Measurements from ENCODE around the gene CDC25B. TPM values are rescaled to one million over a fixed set of nuclear protein-coding genes. Genes with fewer than 3 reads are reported as not detected.
"Not testable (repeated sequence)": the region's sequence is repeated elsewhere in the genome, so short reads cannot be mapped to it uniquely, and the experiment has no call there.

Gene CDC25B
- total RNA-seq, 1 donor from 2014 or later, result 29.4 TPM

- no peak for DNase-seq (ENCODE audit: low spot score in 2 of 2, unreplicated experiment in 2 of 2)
- peaks cover 15% of the 10 kb centered on the region for H3K4me1 Mint-ChIP-seq
- peaks cover 1% of the 10 kb centered on the region for H3K27me3 Mint-ChIP-seq (ENCODE audit: low read depth)
- no peak overlapping the region for H3K27ac Mint-ChIP-seq
- no peak for TF ChIP-seq CTCF (IDR thresholded peaks at IDR 0.05; ENCODE audit: unreplicated experiment)
- H3K9me3 Mint-ChIP-seq, result no peaks in the 10 kb centered on the region
- no peak overlapping the region for H3K4me3 Mint-ChIP-seq
- no peaks in the 10 kb centered on the region for H3K36me3 Mint-ChIP-seq
Observed at GRCh38 chr20:3788685-3789155, 7.4 kb upstream of the CDC25B start.

- not testable (repeated sequence) for DNase-seq (ENCODE audit: low spot score in 2 of 2, unreplicated experiment in 2 of 2); H3K4me3 Mint-ChIP-seq; H3K9me3 Mint-ChIP-seq; H3K27me3 Mint-ChIP-seq (ENCODE audit: low read depth); H3K36me3 Mint-ChIP-seq; H3K27ac Mint-ChIP-seq
- H3K4me1 Mint-ChIP-seq, result peaks cover 12% of the 10 kb centered on the region
Observed at GRCh38 chr20:3789201-3789600, 6.9 kb upstream of the CDC25B start.

- H3K9me3 Mint-ChIP-seq; H3K36me3 Mint-ChIP-seq; H3K27ac Mint-ChIP-seq; H3K27me3 Mint-ChIP-seq (ENCODE audit: low read depth); H3K4me3 Mint-ChIP-seq; DNase-seq (ENCODE audit: low spot score in 2 of 2, unreplicated experiment in 2 of 2): not testable (repeated sequence)
- H3K4me1 Mint-ChIP-seq, result peaks cover 29% of the 10 kb centered on the region
Observed at GRCh38 chr20:3794168-3794567, 1.9 kb upstream of the CDC25B start.

- peaks cover 36% of the 10 kb centered on the region for H3K4me1 Mint-ChIP-seq
Observed at GRCh38 chr20:3794701-3795420, 1.2 kb upstream of the CDC25B start.

GRCh38 chr20:3796477-3797225, 541 bp downstream of the CDC25B start:
- no peak overlapping the region for H3K27ac Mint-ChIP-seq
- H3K4me1 Mint-ChIP-seq, result peaks cover 44% of the 10 kb centered on the region
- no peaks in the 10 kb centered on the region for H3K27me3 Mint-ChIP-seq (ENCODE audit: low read depth)
- no peaks in the 10 kb centered on the region for H3K9me3 Mint-ChIP-seq
- DNase-seq (ENCODE audit: low spot score in 2 of 2, unreplicated experiment in 2 of 2), result no peak
- H3K4me3 Mint-ChIP-seq, result peak overlapping the region; percentile 69
- TF ChIP-seq CTCF (IDR thresholded peaks at IDR 0.05; ENCODE audit: unreplicated experiment), result no peak
- peaks cover 6% of the 10 kb centered on the region for H3K36me3 Mint-ChIP-seq

More at GRCh38 chr20:3794701-3795420, 1.2 kb upstream of the CDC25B start:
- H3K9me3 Mint-ChIP-seq, result no peaks in the 10 kb centered on the region
- no peak overlapping the region for H3K27ac Mint-ChIP-seq
- H3K36me3 Mint-ChIP-seq, result no peaks in the 10 kb centered on the region
- no peak for TF ChIP-seq CTCF (IDR thresholded peaks at IDR 0.05; ENCODE audit: unreplicated experiment)
- no peak for DNase-seq (ENCODE audit: low spot score in 2 of 2, unreplicated experiment in 2 of 2)
- H3K4me3 Mint-ChIP-seq, result peak overlapping the region; percentile 82
- H3K27me3 Mint-ChIP-seq (ENCODE audit: low read depth), result no peaks in the 10 kb centered on the region

- H3K4me3 Mint-ChIP-seq, result peak overlapping the region; percentile 69
- H3K27ac Mint-ChIP-seq, result peak overlapping the region; percentile 76
- TF ChIP-seq CTCF (IDR thresholded peaks at IDR 0.05; ENCODE audit: unreplicated experiment), result no peak
- DNase-seq (ENCODE audit: low spot score in 2 of 2, unreplicated experiment in 2 of 2), result no peak
- H3K36me3 Mint-ChIP-seq, result peaks cover 6% of the 10 kb centered on the region
- no peaks in the 10 kb centered on the region for H3K27me3 Mint-ChIP-seq (ENCODE audit: low read depth)
- H3K4me1 Mint-ChIP-seq, result peaks cover 44% of the 10 kb centered on the region
- no peaks in the 10 kb centered on the region for H3K9me3 Mint-ChIP-seq
Observed at GRCh38 chr20:3797226-3797545, 1.1 kb downstream of the CDC25B start.

Measured in mesothelial cell of epicardium (in vitro differentiated cells).